Activated naive CD4-positive, alpha-beta T cell treated with anti-CD3 and anti-CD28 coated beads, Interleukin-2, amount 10 ng/mL, durations not matched to agents 7 days and 5 days (primary cell): Measurements from ENCODE around the gene FKBP15.
"Not testable (repeated sequence)": the region's sequence is repeated elsewhere in the genome, so short reads cannot be mapped to it uniquely, and the experiment has no call there.

Experiments used
- CTCF ChIA-PET: fragments of 350-600 bp; sonication (Branson Sonifier 250); formaldehyde crosslinking; loops from one replicate; lab custom pipeline; 2021; ENCODE audit warnings: antibody characterized with exemption; lab: Charles Lee
- DNase-seq: peaks from one replicate; pipeline ENCODE4 v3.0.0-alpha.2; 2020
- H3K27ac Mint-ChIP-seq: one replicate; pipeline ENCODE4 v1.8.0; 2021; ENCODE audit warnings: mild to moderate bottlenecking, moderate library complexity, mixed read lengths
- H3K27me3 Mint-ChIP-seq: one replicate; pipeline ENCODE4 v1.8.0; 2021; ENCODE audit warnings: mild to moderate bottlenecking, mixed read lengths
- H3K36me3 Mint-ChIP-seq: one replicate; pipeline ENCODE4 v1.8.0; 2021; ENCODE audit warnings: mixed read lengths
- H3K4me1 Mint-ChIP-seq: one replicate; pipeline ENCODE4 v1.8.0; 2021; ENCODE audit warnings: mixed read lengths
- H3K4me3 Mint-ChIP-seq: one replicate; pipeline ENCODE4 v1.8.0; 2021; ENCODE audit warnings: mild to moderate bottlenecking, moderate library complexity, mixed read lengths
- H3K9me3 Mint-ChIP-seq: one replicate; pipeline ENCODE4 v1.8.0; 2021; ENCODE audit warnings: mixed read lengths

Gene FKBP15

GRCh38 chr9:113221003-113221799 is at the start of gene FKBP15, which contains the start of gene SLC31A1:
Gene FKBP15 (minus strand): TSS chr9:113221277. CDS start chr9:113221243, 34 bp downstream.
Gene SLC31A1 (plus strand): TSS chr9:113221544. CDS start chr9:113256149, 34,605 bp downstream.
- Mint-ChIP-seq H3K4me3 (peak within 1 kb of the TSS; percentile 85), H3K36me3 (peaks cover 17% of the 10 kb centered on the region), H3K4me1 (peaks cover 47% of the 10 kb centered on the region), H3K27me3 (no peaks in the 10 kb centered on the region), H3K9me3 (no peaks in the 10 kb centered on the region), H3K27ac (peak within 1 kb of the TSS; percentile 92)
- peak; percentile 97 for DNase-seq
- CTCF ChIA-PET: interaction anchor here (1.0 to 3.7 kb wide), 4 partner anchors 54 to 437 kb away, joined by 3 to 19 read pairs (median 4); partner anchors contain the start of genes CDC26, PRPF4 and SLC31A2

- Mint-ChIP-seq H3K27ac (no peak overlapping the region), H3K4me1 (peaks cover 9% of the 10 kb centered on the region), H3K36me3 (peaks cover 39% of the 10 kb centered on the region), H3K4me3 (no peak overlapping the region), H3K9me3 (no peaks in the 10 kb centered on the region), H3K27me3 (no peaks in the 10 kb centered on the region)
- CTCF ChIA-PET: interaction anchor here (0.6 to 1.7 kb wide), 2 partner anchors 16 to 386 kb away, joined by 3 to 7 read pairs; no protein-coding TSS in a partner anchor
- no peak for DNase-seq
These were observed 48.8 kb upstream of the FKBP15 start for GRCh38 chr9:113269871-113270270.

- CTCF ChIA-PET: interaction anchor here (1.7 kb wide), 1 partner anchor 386 kb away, joined by 7 read pairs; no protein-coding TSS in a partner anchor
- H3K27me3 Mint-ChIP-seq: no peaks in the 10 kb centered on the region
- no peaks in the 10 kb centered on the region for H3K9me3 Mint-ChIP-seq
- no peak for DNase-seq
- H3K36me3 Mint-ChIP-seq: peaks cover 39% of the 10 kb centered on the region
- H3K27ac Mint-ChIP-seq: no peak overlapping the region
- no peak overlapping the region for H3K4me3 Mint-ChIP-seq
- peaks cover 9% of the 10 kb centered on the region for H3K4me1 Mint-ChIP-seq
These were observed 48.3 kb upstream of the FKBP15 start for GRCh38 chr9:113269355-113269754.

- Mint-ChIP-seq H3K36me3 (peaks cover 34% of the 10 kb centered on the region), H3K27me3 (no peaks in the 10 kb centered on the region), H3K4me1 (no peaks in the 10 kb centered on the region), H3K9me3 (no peaks in the 10 kb centered on the region), H3K4me3 (no peak overlapping the region), H3K27ac (no peak overlapping the region)
- CTCF ChIA-PET: interaction anchor here (0.6 kb wide), 1 partner anchor 8 kb away, joined by 3 read pairs; no protein-coding TSS in a partner anchor
- no peak for DNase-seq
These were observed 47.0 kb upstream of the FKBP15 start for GRCh38 chr9:113267911-113268566.

- Mint-ChIP-seq H3K4me1 (no peaks in the 10 kb centered on the region), H3K4me3 (no peak overlapping the region), H3K36me3 (peaks cover 29% of the 10 kb centered on the region), H3K27me3 (no peaks in the 10 kb centered on the region), H3K27ac (no peak overlapping the region), H3K9me3 (no peaks in the 10 kb centered on the region)
- no peak for DNase-seq
- CTCF ChIA-PET: interaction anchor here (0.7 kb wide), 1 partner anchor 9 kb away, joined by 3 read pairs; the partner anchor contains the start of genes CDC26 and PRPF4
These were observed 45.1 kb upstream of the FKBP15 start for GRCh38 chr9:113266174-113266573.

GRCh38 chr9:113261917-113262671 is 41.0 kb upstream of the FKBP15 start:
- Mint-ChIP-seq H3K27me3 (no peaks in the 10 kb centered on the region), H3K9me3 (no peaks in the 10 kb centered on the region), H3K4me1 (no peaks in the 10 kb centered on the region), H3K36me3 (peaks cover 29% of the 10 kb centered on the region), H3K27ac (no peak overlapping the region), H3K4me3 (no peak overlapping the region)
- CTCF ChIA-PET: interaction anchor here (1.1 kb wide), 1 partner anchor 11 kb away, joined by 3 read pairs; no protein-coding TSS in a partner anchor
- DNase-seq: no peak

- no peaks in the 10 kb centered on the region for H3K9me3 Mint-ChIP-seq
- H3K4me1 Mint-ChIP-seq: no peaks in the 10 kb centered on the region
- DNase-seq: no peak
- H3K27me3 Mint-ChIP-seq: no peaks in the 10 kb centered on the region
- H3K36me3 Mint-ChIP-seq: peaks cover 25% of the 10 kb centered on the region
- no peak overlapping the region for H3K4me3 Mint-ChIP-seq
- H3K27ac Mint-ChIP-seq: no peak overlapping the region
- CTCF ChIA-PET: no interaction called here
These were observed 37.2 kb upstream of the FKBP15 start for GRCh38 chr9:113258282-113258681.

GRCh38 chr9:113257863-113258262 is 36.8 kb upstream of the FKBP15 start:
- DNase-seq: no peak
- no peaks in the 10 kb centered on the region for H3K4me1 Mint-ChIP-seq
- no peak overlapping the region for H3K4me3 Mint-ChIP-seq
- CTCF ChIA-PET: no interaction called here
- no peak overlapping the region for H3K27ac Mint-ChIP-seq
- H3K9me3 Mint-ChIP-seq: no peaks in the 10 kb centered on the region
- H3K27me3 Mint-ChIP-seq: no peaks in the 10 kb centered on the region
- peaks cover 25% of the 10 kb centered on the region for H3K36me3 Mint-ChIP-seq

GRCh38 chr9:113255438-113255837 is 34.4 kb upstream of the FKBP15 start:
- Mint-ChIP-seq H3K4me3 (no peak overlapping the region), H3K9me3 (peaks cover 3% of the 10 kb centered on the region), H3K27me3 (no peaks in the 10 kb centered on the region), H3K27ac (no peak overlapping the region), H3K36me3 (peaks cover 17% of the 10 kb centered on the region), H3K4me1 (no peaks in the 10 kb centered on the region)
- CTCF ChIA-PET: no interaction called here
- no peak for DNase-seq

- H3K4me1 Mint-ChIP-seq: no peaks in the 10 kb centered on the region
- no peak overlapping the region for H3K27ac Mint-ChIP-seq
- H3K4me3 Mint-ChIP-seq: no peak overlapping the region
- H3K9me3 Mint-ChIP-seq: peaks cover 3% of the 10 kb centered on the region
- CTCF ChIA-PET: no interaction called here
- no peaks in the 10 kb centered on the region for H3K27me3 Mint-ChIP-seq
- peaks cover 13% of the 10 kb centered on the region for H3K36me3 Mint-ChIP-seq
- DNase-seq: no peak
These were observed 33.9 kb upstream of the FKBP15 start for GRCh38 chr9:113254991-113255390.

- CTCF ChIA-PET: no interaction called here
- Mint-ChIP-seq H3K27me3 (no peaks in the 10 kb centered on the region), H3K36me3 (no peaks in the 10 kb centered on the region), H3K27ac (no peak overlapping the region), H3K4me3 (no peak overlapping the region), H3K9me3 (peaks cover 3% of the 10 kb centered on the region), H3K4me1 (no peaks in the 10 kb centered on the region)
- no peak for DNase-seq
These were observed 29.7 kb upstream of the FKBP15 start for GRCh38 chr9:113250807-113251206.

- H3K4me3 Mint-ChIP-seq, H3K27ac Mint-ChIP-seq: not testable (repeated sequence)
These were observed 28.6 kb upstream of the FKBP15 start for GRCh38 chr9:113249661-113250060.

GRCh38 chr9:113247640-113248039 is 26.6 kb upstream of the FKBP15 start:
- Mint-ChIP-seq H3K36me3 (no peaks in the 10 kb centered on the region), H3K27me3 (no peaks in the 10 kb centered on the region), H3K9me3 (peaks cover 3% of the 10 kb centered on the region), H3K4me1 (no peaks in the 10 kb centered on the region), H3K27ac (no peak overlapping the region), H3K4me3 (no peak overlapping the region)
- no peak for DNase-seq
- CTCF ChIA-PET: no interaction called here

More at GRCh38 chr9:113249661-113250060, 28.6 kb upstream of the FKBP15 start:
- DNase-seq, CTCF ChIA-PET, H3K4me1 Mint-ChIP-seq, H3K27me3 Mint-ChIP-seq, H3K36me3 Mint-ChIP-seq, H3K9me3 Mint-ChIP-seq: not testable (repeated sequence)

GRCh38 chr9:113246928-113247327 is 25.9 kb upstream of the FKBP15 start:
- no peak for DNase-seq
- H3K4me3 Mint-ChIP-seq: no peak overlapping the region
- H3K27ac Mint-ChIP-seq: no peak overlapping the region
- CTCF ChIA-PET: no interaction called here
- H3K4me1 Mint-ChIP-seq: no peaks in the 10 kb centered on the region
- H3K27me3 Mint-ChIP-seq: no peaks in the 10 kb centered on the region
- peaks cover 3% of the 10 kb centered on the region for H3K9me3 Mint-ChIP-seq
- H3K36me3 Mint-ChIP-seq: no peaks in the 10 kb centered on the region
